A549 (cell line): ENCODE results near the gene NHERF1. TPM values are rescaled to one million over a fixed set of nuclear protein-coding genes. Genes with fewer than 3 reads are reported as not detected.
A peak's percentile ranks its signal among the peaks of the same experiment; 100 is the strongest.

Source experiments
- ATAC-seq, 2 experiments: fragments of 200-7000 bp in 1 of 2; fragments of >200 bp in 1 of 2; cut with Nextera tagmentation in 1 of 2; cut with Tn5 transposase in 1 of 2; 3 replicates each; pipeline versions ENCODE4 v1.8.0 to v1.9.1; 2018 to 2020; ENCODE audit warnings: mild to moderate bottlenecking in 1 of 2, moderate library complexity in 1 of 2
- CTCF ChIA-PET: fragments of 300-600 bp; sonication (Branson Sonifier 250); formaldehyde crosslinking; extraction: SDS; loops from one replicate; lab custom pipeline; 2021; ENCODE audit warnings: antibody characterized with exemption, inconsistent platforms; lab: Yijun Ruan, JAX
- POLR2A ChIA-PET: fragments of 350-600 bp; formaldehyde crosslinking; extraction: SDS; loops from one replicate; lab custom pipeline; 2021; ENCODE audit warnings: antibody characterized with exemption, inconsistent platforms; lab: Yijun Ruan, JAX
- DNase-seq, 2 experiments: peaks; one replicate each; pipeline versions ENCODE4 v3.0.0 to v3.0.0-alpha.2; 2011 to 2016; ENCODE audit warnings: low read depth in 1 of 2, low spot score in 1 of 2
- FAIRE-seq: peaks from 2 replicates; lab custom pipeline; 2011; peaks lifted over from hg19 to GRCh38; lab: Jason Lieb, UNC
- H3K27ac ChIP-seq, 2 experiments: fragments of >200 bp; sonication (Bioruptor Twin); formaldehyde crosslinking; 3 replicates each; pipeline ENCODE4 v1.5.1; 2016 to 2017
- H3K4me1 ChIP-seq: fragments of >200 bp; sonication (Bioruptor Twin); formaldehyde crosslinking; 3 replicates; pipeline ENCODE4 v1.6.1; 2016
- H3K4me2 ChIP-seq: fragments of >200 bp; sonication (Bioruptor Twin); formaldehyde crosslinking; 3 replicates; pipeline ENCODE4 v1.6.1; 2016
- H3K4me3 ChIP-seq: fragments of >200 bp; sonication (Bioruptor Twin); formaldehyde crosslinking; 3 replicates; pipeline ENCODE4 v1.5.1; 2016
- H3K9me3 ChIP-seq: fragments of >200 bp; sonication (Bioruptor Twin); formaldehyde crosslinking; 3 replicates; pipeline ENCODE4 v1.6.1; 2016
- CBX8 ChIP-seq: fragments of 200-600 bp; sonication (generic); IDR thresholded peaks from 2 replicates; pipeline ENCODE4 v1.6.1; 2016
- CTCF ChIP-seq: fragments of >200 bp; sonication (Bioruptor Twin); formaldehyde crosslinking; IDR thresholded peaks from 3 replicates; pipeline ENCODE4 v1.5.1; 2016
- EHF ChIP-seq: fragments of 250-450 bp; sonication (Bioruptor Pico); IDR thresholded peaks from 2 replicates; pipeline ENCODE4 v1.5.0; 2020; ENCODE audit warnings: mild to moderate bottlenecking
- ELK1 ChIP-seq: fragments of 150-350 bp; IDR thresholded peaks from 2 replicates; pipeline ENCODE4 v1.6.1; 2014; ENCODE audit warnings: low read depth, mild to moderate bottlenecking, low read length
- EP300 ChIP-seq, 2 experiments: fragments of >200 bp; sonication (Bioruptor Twin); formaldehyde crosslinking; IDR thresholded peaks; 2 replicates in 1 of 2; 3 replicates in 1 of 2; pipeline ENCODE4 v1.6.1; 2016 to 2017
- GATA3 ChIP-seq: IDR thresholded peaks from 2 replicates; pipeline ENCODE4 v1.6.1; 2012; ENCODE audit warnings: borderline replicate concordance
- HMGXB4 ChIP-seq: fragments of 250-450 bp; sonication (Bioruptor Pico); IDR thresholded peaks from 2 replicates; pipeline ENCODE4 v1.5.0; 2021; ENCODE audit warnings: mild to moderate bottlenecking, moderate library complexity, borderline replicate concordance
- MAX ChIP-seq: IDR thresholded peaks from 2 replicates; pipeline ENCODE4 v1.6.1; 2012
- MAZ ChIP-seq: fragments of 150-350 bp; IDR thresholded peaks from 2 replicates; pipeline ENCODE4 v1.6.1; 2014; ENCODE audit warnings: antibody characterized with exemption, low read depth, low read length, borderline replicate concordance
- NR3C1 ChIP-seq: fragments of >200 bp; sonication (Bioruptor Twin); formaldehyde crosslinking; IDR thresholded peaks from 3 replicates; pipeline ENCODE4 v1.6.1; 2017
- PHF8 ChIP-seq: fragments of 200-600 bp; sonication (generic); IDR thresholded peaks from 2 replicates; pipeline ENCODE4 v1.6.1; 2016; ENCODE audit warnings: low read depth, mild to moderate bottlenecking, antibody characterized with exemption, moderate library complexity, borderline replicate concordance
- POLR2AphosphoS2 ChIP-seq: conservative IDR thresholded peaks from 2 replicates; pipeline ENCODE4 v1.6.1; 2012; ENCODE audit warnings: low read length, improper control_type of control experiment, inconsistent platforms
- RAD21 ChIP-seq, 2 experiments: fragments of >200 bp in 1 of 2; sonication (Bioruptor Twin) in 1 of 2; formaldehyde crosslinking in 1 of 2; IDR thresholded peaks in 1 of 2; conservative IDR thresholded peaks in 1 of 2; 2 replicates in 1 of 2; 3 replicates in 1 of 2; pipeline ENCODE4 v1.6.1; 2012 to 2018; ENCODE audit warnings: inconsistent platforms in 1 of 2
- RARB ChIP-seq: fragments of 250-450 bp; sonication (Bioruptor Pico); IDR thresholded peaks from 2 replicates; pipeline ENCODE4 v1.8.0; 2021; ENCODE audit warnings: mild to moderate bottlenecking, moderate library complexity
- RCOR1 ChIP-seq: fragments of 150-350 bp; IDR thresholded peaks from 2 replicates; pipeline ENCODE4 v1.6.1; 2014; ENCODE audit warnings: antibody characterized with exemption, low read length, low read depth
- RNF2 ChIP-seq: fragments of 200-600 bp; sonication (generic); IDR thresholded peaks from 2 replicates; pipeline ENCODE4 v1.6.1; 2016; ENCODE audit warnings: low read depth, mild to moderate bottlenecking, antibody characterized with exemption, moderate library complexity, borderline replicate concordance
- SMC3 ChIP-seq: fragments of >200 bp; sonication (Bioruptor Twin); formaldehyde crosslinking; IDR thresholded peaks from 3 replicates; pipeline ENCODE4 v1.6.1; 2018; ENCODE audit warnings: inconsistent platforms
- ZFP36 ChIP-seq: fragments of 450-650 bp; IDR thresholded peaks from 2 replicates; pipeline ENCODE4 v1.6.1; 2014; ENCODE audit warnings: borderline replicate concordance; ENCODE audit not compliant: partially characterized antibody
- WGBS: methylation state at CpG from one replicate; pipeline ENCODE4 v1.1.6; 2017; ENCODE audit errors: missing lambda C conversion rate; 5-methylcytosine and 5-hydroxymethylcytosine counted together
- polyA plus RNA-seq, 4 experiments: library from polyadenylated mRNA; depleted of rRNA in 3 of 4; stranded (reverse); fragments of >200 nt; fragmentation: RNase III in 1 of 4; extraction: RNeasy Plus Mini Kit Qiagen cat#74134 plus additional on column Dnase treatment in 1 of 4; gene quantifications; 2 replicates in 3 of 4; 3 replicates in 1 of 4; pipeline ENCODE4 v1.2.3, GENCODE V29; 2011 to 2017

Gene NHERF1
- polyA plus RNA-seq, 2 of the 4 experiments (the other 2 are of a cell fraction), result 41.5 to 51.5 TPM

GRCh38 chr17:74736513-74737298, 11.7 kb upstream of the NHERF1 start, which contains the start of gene RAB37 (continued):
- no peak for TF ChIP-seq ELK1
- no peak for TF ChIP-seq ZFP36
- no peak for TF ChIP-seq POLR2AphosphoS2
- no peak for TF ChIP-seq RNF2
- no peak for TF ChIP-seq HMGXB4 (CRISPR knock-in tag)
- TF ChIP-seq, all 56 proteins: peak for 5

- no peak for FAIRE-seq
- CTCF ChIA-PET, result interaction anchor here (0.6 to 7.8 kb wide), 43 partner anchors 9 to 370 kb away, joined by 3 to 145 read pairs (median 4); partner anchors contain the start of genes CD300H, GPR142, NAT9 and NHERF1
- Histone ChIP-seq H3K9me3 (no peaks in the 10 kb centered on the region), H3K4me2 (peak overlapping the region; percentile 86), H3K27ac (peak overlapping the region; percentile 54 to 83), H3K4me3 (peak overlapping the region; percentile 40), H3K4me1 (peaks cover 42% of the 10 kb centered on the region)
- ATAC-seq, result peak; percentile 31 to 58
- no peak for TF ChIP-seq EP300 (IDR thresholded peaks at IDR 0.05)
- TF ChIP-seq EHF (CRISPR knock-in tag), result no peak
- no peak for TF ChIP-seq NR3C1
- no peak for TF ChIP-seq MAX
- no peak for TF ChIP-seq RARB (CRISPR knock-in tag)
- no peak for TF ChIP-seq CBX8
- peak; percentile 27 to 40; a peak in 1 of 5 replicates for TF ChIP-seq RAD21 (conservative IDR thresholded peaks at IDR 0.05 in 1 of 2, IDR thresholded peaks at IDR 0.05 in 1 of 2)
- TF ChIP-seq PHF8, result no peak
- no peak for TF ChIP-seq GATA3
- no peak for TF ChIP-seq MAZ
- TF ChIP-seq CTCF, result peak; percentile 44; the same call in 2 of the 3 replicates
- TF ChIP-seq SMC3, result peak; percentile 50
- TF ChIP-seq RCOR1, result no peak
- DNase-seq, result peak; percentile 72 to 80
- POLR2A ChIA-PET, result interaction anchor here (0.7 to 1.6 kb wide), 3 partner anchors 9 to 80 kb away, joined by 4 to 8 read pairs (median 5); no protein-coding TSS in a partner anchor
- 14% methylated on average over 34 of the region's 38 CpGs for WGBS
Measured at GRCh38 chr17:74737299-74738050, 11.0 kb upstream of the NHERF1 start.
